ENCODE measurements around the gene WBP1L.
"Not testable (repeated sequence)": the region's sequence is repeated elsewhere in the genome, so short reads cannot be mapped to it uniquely, and the experiment has no call there.

Gene WBP1L

DNA sequence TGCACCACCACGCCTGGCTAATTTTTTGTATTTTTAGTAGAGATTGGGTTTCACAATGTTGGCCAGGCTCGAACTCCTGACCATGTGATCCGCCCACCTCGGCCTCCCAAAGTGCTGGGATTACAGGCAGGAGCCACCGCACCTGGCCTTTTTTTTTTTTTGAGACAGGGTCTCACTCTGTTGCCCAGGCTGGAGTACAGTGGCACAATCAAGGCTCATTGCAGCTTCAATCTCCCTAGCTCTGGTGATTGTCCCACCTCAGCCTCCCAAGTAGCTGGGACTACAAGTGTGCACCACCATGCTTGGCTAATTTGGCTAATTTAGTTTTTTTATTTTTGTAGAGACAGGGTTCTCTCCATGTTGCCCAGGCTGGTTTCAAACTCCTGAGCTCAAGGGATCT, 1.4 kb upstream of the WBP1L start:
- not testable (repeated sequence) for H3K27me3 ChIP-seq (ENCODE audit: control insufficient read depth, insufficient read depth, low read length); H3K27ac ChIP-seq (ENCODE audit: low read depth, low read length); H3K9ac ChIP-seq (ENCODE audit: low read depth, low read length); H3K9me3 ChIP-seq (ENCODE audit: control insufficient read depth, insufficient read depth, low read length); H3K36me3 ChIP-seq (ENCODE audit: control insufficient read depth, insufficient read depth, low read length); H3K4me3 ChIP-seq (ENCODE audit: low read depth, low read length)
- peaks cover 11% of the 10 kb centered on the region for H3K4me1 ChIP-seq (ENCODE audit: control insufficient read depth, insufficient read depth, low read length)

DNA sequence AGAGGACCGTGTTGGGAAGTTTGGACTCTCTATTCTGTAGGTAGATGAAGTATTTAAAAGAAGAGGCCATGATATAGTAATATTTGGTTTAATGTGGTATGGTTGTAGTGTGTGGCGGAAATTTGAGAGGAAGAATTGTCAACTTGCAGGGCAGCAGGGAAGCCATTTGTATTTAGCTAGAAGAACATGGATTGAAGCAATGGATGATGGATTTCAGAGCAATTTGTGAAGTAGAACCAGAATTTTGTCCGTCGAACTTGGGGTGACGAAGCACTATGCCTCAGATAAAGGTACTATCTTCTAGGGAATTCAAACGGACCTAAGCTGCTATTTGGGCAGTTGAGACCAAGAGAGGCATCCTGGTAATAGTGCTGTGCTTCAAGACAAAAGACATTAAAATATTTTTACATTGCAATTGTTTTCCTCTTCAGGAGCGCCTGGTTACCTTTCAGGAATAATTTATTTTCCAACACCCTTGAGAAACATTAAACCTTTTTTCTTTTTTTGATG, 615 bp upstream of the WBP1L start:
- Histone ChIP-seq H3K27me3 (ENCODE audit: control insufficient read depth, insufficient read depth, low read length) (no peaks in the 10 kb centered on the region), H3K27ac (ENCODE audit: low read depth, low read length) (peak overlapping the region; percentile 73), H3K4me3 (ENCODE audit: low read depth, low read length) (peak overlapping the region; percentile 54), H3K9me3 (ENCODE audit: control insufficient read depth, insufficient read depth, low read length) (no peaks in the 10 kb centered on the region), H3K9ac (ENCODE audit: low read depth, low read length) (no peak overlapping the region), H3K36me3 (ENCODE audit: control insufficient read depth, insufficient read depth, low read length) (peaks cover 4% of the 10 kb centered on the region; the same call in 1 of the 2 replicates), H3K4me1 (ENCODE audit: control insufficient read depth, insufficient read depth, low read length) (peaks cover 11% of the 10 kb centered on the region)

DNA sequence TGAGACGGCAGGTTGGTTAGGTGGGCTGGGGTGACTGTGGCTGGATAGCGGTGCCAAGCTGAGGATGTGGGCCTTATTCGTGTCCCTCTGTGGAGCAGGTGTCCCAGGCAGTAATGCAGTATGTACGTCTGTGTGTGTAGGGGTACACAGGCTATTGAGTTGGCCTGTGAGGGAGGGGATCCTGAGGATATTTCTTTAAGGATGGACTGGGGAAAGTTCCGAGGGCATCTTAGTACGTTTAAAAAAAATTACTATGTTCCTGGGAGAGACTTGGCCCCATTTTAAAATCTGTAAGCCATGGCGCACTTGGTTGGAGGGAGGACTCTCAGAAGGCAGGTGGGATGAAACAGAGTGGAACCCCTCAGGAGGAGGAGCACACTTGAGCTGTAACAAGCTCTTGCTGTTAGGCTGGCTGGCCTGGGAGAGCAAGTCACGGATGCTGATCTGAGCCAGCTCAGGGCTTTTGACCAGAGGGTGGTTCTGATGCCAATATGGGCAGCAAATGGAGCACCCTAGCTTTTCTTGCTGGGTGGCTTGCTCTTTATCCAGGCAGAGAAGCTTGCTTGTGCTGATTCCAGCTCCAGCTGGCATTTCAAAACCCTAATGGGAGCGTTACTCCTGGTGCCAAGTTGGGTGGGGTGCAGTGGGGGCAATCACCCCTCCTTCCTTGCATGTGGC, 765 bp downstream of the WBP1L start:
- Histone ChIP-seq H3K27ac (ENCODE audit: low read depth, low read length) (no peak overlapping the region), H3K4me3 (ENCODE audit: low read depth, low read length) (peak overlapping the region; percentile 81), H3K9me3 (ENCODE audit: control insufficient read depth, insufficient read depth, low read length) (no peaks in the 10 kb centered on the region), H3K27me3 (ENCODE audit: control insufficient read depth, insufficient read depth, low read length) (no peaks in the 10 kb centered on the region), H3K4me1 (ENCODE audit: control insufficient read depth, insufficient read depth, low read length) (peaks cover 11% of the 10 kb centered on the region), H3K36me3 (ENCODE audit: control insufficient read depth, insufficient read depth, low read length) (no peaks in the 10 kb centered on the region), H3K9ac (ENCODE audit: low read depth, low read length) (peak overlapping the region; percentile 51)

DNA sequence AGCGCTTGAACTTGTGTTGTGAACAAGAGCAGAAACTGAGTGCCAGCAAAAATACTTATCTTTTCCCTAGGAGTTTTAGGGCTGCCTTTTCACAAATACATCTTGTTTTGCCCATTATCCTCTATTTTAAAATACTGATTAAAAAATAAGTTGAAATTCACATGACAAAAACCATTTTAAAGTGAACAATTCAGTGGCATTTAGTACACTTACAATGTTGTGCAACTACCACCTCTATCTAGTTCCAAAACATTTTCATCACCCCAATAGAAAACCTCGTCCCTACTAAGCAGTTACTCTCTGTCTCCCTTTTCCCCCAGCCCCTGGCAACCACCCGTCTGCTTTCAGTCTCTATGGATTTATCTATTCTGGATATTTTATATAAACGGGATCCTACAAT, 1.4 kb downstream of the WBP1L start:
- Histone ChIP-seq H3K4me3 (ENCODE audit: low read depth, low read length) (no peak overlapping the region), H3K27ac (ENCODE audit: low read depth, low read length) (no peak overlapping the region)

DNA sequence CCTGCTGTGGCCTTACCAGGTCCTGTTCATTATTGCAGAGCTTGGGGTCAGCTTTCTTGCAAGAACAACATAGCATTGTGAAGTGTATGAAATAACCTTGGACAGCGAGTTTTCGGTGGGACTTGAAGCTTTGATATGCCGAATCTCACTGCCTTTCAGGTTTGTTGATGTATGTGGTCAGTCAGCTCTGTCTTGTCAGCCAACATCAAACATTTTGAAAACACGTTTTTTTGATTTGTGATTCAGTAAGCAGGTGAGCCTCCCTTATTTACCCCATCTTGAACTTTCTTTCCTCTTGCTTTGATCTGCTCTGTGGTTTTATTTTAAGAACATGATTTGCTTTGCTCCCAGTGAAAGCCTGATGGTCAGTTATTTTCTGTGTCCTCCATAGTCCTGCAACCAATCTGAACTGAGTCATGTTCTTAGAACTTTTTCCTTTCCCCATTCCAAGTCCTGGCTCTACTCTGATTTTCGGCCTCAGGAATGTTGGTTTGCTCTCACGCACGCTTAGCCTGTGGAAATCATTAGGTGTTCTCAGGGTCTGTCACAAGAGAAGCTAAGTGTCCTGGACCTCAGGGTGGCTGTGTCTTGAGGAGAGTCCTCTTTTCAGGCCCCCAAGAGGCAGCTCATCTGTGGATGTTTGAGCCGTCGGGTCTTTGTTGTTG, 8.7 kb downstream of the WBP1L start:
- Histone ChIP-seq H3K4me3 (ENCODE audit: low read depth, low read length) (no peak overlapping the region), H3K4me1 (ENCODE audit: control insufficient read depth, insufficient read depth, low read length) (peaks cover 3% of the 10 kb centered on the region; the same call in 1 of the 2 replicates), H3K9me3 (ENCODE audit: control insufficient read depth, insufficient read depth, low read length) (no peaks in the 10 kb centered on the region), H3K27me3 (ENCODE audit: control insufficient read depth, insufficient read depth, low read length) (no peaks in the 10 kb centered on the region), H3K36me3 (ENCODE audit: control insufficient read depth, insufficient read depth, low read length) (no peaks in the 10 kb centered on the region), H3K27ac (ENCODE audit: low read depth, low read length) (no peak overlapping the region), H3K9ac (ENCODE audit: low read depth, low read length) (no peak overlapping the region)

More for the DNA sequence above, 1.4 kb downstream of the WBP1L start:
- H3K36me3 ChIP-seq (ENCODE audit: control insufficient read depth, insufficient read depth, low read length), result no peaks in the 10 kb centered on the region
- H3K4me1 ChIP-seq (ENCODE audit: control insufficient read depth, insufficient read depth, low read length), result peaks cover 11% of the 10 kb centered on the region
- no peaks in the 10 kb centered on the region for H3K27me3 ChIP-seq (ENCODE audit: control insufficient read depth, insufficient read depth, low read length)
- H3K9ac ChIP-seq (ENCODE audit: low read depth, low read length), result no peak overlapping the region
- H3K9me3 ChIP-seq (ENCODE audit: control insufficient read depth, insufficient read depth, low read length), result no peaks in the 10 kb centered on the region

DNA sequence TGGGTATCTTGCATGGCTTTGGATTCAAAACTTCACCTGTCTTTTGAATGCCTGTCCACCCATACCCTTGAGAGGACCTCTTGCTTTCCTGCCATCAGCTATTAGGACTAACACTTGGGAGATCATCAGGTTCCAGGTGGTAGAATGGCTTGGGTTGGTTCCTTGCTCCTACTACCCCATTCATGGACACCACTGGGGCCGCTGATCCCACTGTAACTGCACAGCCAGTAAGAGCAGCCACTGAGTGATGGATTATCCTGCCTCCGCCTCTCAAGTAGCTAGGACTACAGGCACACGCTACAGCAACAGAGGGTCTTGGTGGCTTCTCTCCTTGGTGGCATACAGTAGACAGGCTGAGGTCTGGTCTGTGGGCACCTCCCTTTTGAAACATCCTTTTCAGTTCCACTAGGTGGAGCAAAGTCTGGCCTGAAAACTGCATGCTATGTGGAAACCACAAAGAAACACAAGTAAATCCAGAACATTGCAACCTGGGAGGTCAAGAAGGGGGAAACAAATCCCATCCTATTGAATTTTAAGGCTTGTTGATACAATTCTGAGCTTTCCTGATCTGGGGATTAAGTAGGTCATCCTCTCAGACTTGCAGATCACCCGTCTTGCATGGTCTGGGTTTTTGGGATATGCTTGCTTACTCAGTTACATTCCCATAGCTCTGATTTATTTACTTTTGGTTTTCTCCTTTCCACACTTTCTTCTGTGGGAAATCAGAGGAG, 9.4 kb downstream of the WBP1L start:
- Histone ChIP-seq H3K4me3 (ENCODE audit: low read depth, low read length) (no peak overlapping the region), H3K4me1 (ENCODE audit: control insufficient read depth, insufficient read depth, low read length) (peaks cover 3% of the 10 kb centered on the region; the same call in 1 of the 2 replicates), H3K36me3 (ENCODE audit: control insufficient read depth, insufficient read depth, low read length) (no peaks in the 10 kb centered on the region), H3K9ac (ENCODE audit: low read depth, low read length) (no peak overlapping the region), H3K27ac (ENCODE audit: low read depth, low read length) (peak overlapping the region; percentile 0), H3K27me3 (ENCODE audit: control insufficient read depth, insufficient read depth, low read length) (no peaks in the 10 kb centered on the region), H3K9me3 (ENCODE audit: control insufficient read depth, insufficient read depth, low read length) (no peaks in the 10 kb centered on the region)

DNA sequence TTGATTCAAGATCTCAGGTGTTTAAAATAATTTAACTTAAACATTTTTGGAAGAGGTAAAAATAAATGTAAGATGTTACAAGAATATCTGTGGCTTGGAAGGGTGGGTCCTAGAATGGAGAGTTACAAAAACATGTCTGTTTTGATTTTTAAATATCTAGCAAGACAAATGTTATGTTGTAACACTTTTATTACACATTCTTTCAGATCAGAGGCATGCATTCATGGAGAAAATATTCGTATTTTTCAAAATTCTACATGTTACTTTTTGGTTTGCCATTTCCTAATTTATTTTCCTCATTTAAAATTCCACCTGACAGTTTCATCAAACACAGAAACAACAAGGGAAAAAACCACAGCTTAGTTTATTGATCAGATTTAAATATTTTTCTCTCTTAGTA, 10.0 kb downstream of the WBP1L start:
- no peak overlapping the region for H3K9ac ChIP-seq (ENCODE audit: low read depth, low read length)
- no peak overlapping the region for H3K4me3 ChIP-seq (ENCODE audit: low read depth, low read length)
- no peaks in the 10 kb centered on the region for H3K9me3 ChIP-seq (ENCODE audit: control insufficient read depth, insufficient read depth, low read length)
- no peaks in the 10 kb centered on the region for H3K27me3 ChIP-seq (ENCODE audit: control insufficient read depth, insufficient read depth, low read length)
- peaks cover 3% of the 10 kb centered on the region; the same call in 1 of the 2 replicates for H3K4me1 ChIP-seq (ENCODE audit: control insufficient read depth, insufficient read depth, low read length)
- peak overlapping the region; percentile 0 for H3K27ac ChIP-seq (ENCODE audit: low read depth, low read length)
- no peaks in the 10 kb centered on the region for H3K36me3 ChIP-seq (ENCODE audit: control insufficient read depth, insufficient read depth, low read length)

DNA sequence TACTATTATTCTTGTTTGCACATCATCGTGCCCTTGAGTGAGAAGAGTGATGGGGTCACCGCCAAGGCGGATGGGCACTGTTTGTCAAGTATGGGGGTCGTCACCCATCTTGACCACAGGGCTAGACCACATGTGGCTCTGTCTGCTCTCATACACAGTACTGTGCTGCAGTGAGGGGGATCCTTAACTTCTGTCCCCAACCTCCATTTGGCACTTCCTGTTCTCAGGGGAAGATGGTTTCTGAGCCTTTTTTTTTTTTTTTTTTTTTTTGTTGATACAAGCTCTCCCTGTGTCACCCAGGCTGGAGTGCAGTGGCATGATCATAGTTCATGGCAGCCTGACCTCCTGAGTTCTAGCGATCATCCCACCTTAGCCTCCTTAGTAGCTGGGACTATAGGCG, 13.6 kb downstream of the WBP1L start:
- no peak overlapping the region for H3K27ac ChIP-seq (ENCODE audit: low read depth, low read length)
- H3K9me3 ChIP-seq (ENCODE audit: control insufficient read depth, insufficient read depth, low read length), result no peaks in the 10 kb centered on the region
- no peaks in the 10 kb centered on the region for H3K27me3 ChIP-seq (ENCODE audit: control insufficient read depth, insufficient read depth, low read length)
- H3K4me1 ChIP-seq (ENCODE audit: control insufficient read depth, insufficient read depth, low read length), result peaks cover 3% of the 10 kb centered on the region; the same call in 1 of the 2 replicates
- no peak overlapping the region for H3K4me3 ChIP-seq (ENCODE audit: low read depth, low read length)
- no peak overlapping the region for H3K9ac ChIP-seq (ENCODE audit: low read depth, low read length)
- no peaks in the 10 kb centered on the region for H3K36me3 ChIP-seq (ENCODE audit: control insufficient read depth, insufficient read depth, low read length)

DNA sequence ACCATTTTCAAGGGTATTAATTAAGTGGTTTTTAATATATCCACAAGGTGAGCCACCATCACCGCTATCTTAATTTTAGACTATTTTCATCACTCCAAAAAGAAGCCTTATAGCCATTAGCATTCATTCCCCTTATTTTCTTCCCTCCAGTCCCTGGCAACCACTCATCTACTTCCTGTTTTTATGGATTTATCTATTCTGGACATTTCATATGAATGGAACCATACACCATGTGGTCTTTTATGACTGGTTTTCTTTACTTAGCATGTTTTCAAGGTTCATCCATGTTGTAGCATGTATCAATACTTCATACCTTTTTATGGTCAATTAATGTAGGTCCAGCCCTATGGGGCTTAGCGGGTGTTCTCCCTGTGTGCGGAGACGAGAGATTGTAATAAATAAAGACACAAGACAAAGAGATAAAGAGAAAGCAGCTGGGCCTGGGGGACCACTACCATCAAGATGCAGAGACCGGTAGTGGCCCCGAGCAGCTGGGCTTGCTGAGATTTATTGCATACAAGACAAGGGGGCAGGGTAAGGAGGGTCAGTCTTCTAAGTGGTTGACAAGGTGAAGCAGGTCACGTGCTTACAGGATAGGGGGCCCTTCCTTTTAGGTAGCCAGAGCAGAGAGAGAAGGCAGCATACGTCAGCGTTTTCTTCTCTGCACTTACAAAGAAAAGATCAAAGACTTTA, 14.6 kb downstream of the WBP1L start:
- Histone ChIP-seq H3K36me3 (ENCODE audit: control insufficient read depth, insufficient read depth, low read length) (no peaks in the 10 kb centered on the region), H3K4me1 (ENCODE audit: control insufficient read depth, insufficient read depth, low read length) (peaks cover under 1% of the 10 kb centered on the region; the same call in 1 of the 2 replicates), H3K27me3 (ENCODE audit: control insufficient read depth, insufficient read depth, low read length) (no peaks in the 10 kb centered on the region), H3K9ac (ENCODE audit: low read depth, low read length) (no peak overlapping the region), H3K27ac (ENCODE audit: low read depth, low read length) (no peak overlapping the region), H3K4me3 (ENCODE audit: low read depth, low read length) (no peak overlapping the region), H3K9me3 (ENCODE audit: control insufficient read depth, insufficient read depth, low read length) (no peaks in the 10 kb centered on the region)

DNA sequence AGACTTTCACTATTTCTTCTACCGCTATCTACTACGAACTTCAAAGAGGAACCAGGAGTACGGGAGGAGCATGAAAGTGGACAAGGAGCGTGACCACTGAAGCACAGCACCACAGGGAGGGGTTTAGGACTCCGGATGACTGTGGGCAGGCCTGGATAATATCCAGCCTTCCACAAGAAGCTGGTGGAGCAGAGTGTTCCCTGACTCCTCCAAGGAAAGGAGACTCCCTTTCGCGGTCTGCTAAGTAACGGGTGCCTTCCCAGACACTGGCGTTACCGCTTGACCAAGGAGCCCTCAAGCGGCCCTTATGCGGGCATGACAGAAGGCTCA, 15.2 kb downstream of the WBP1L start:
- not testable (repeated sequence) for H3K9ac ChIP-seq (ENCODE audit: low read depth, low read length); H3K4me3 ChIP-seq (ENCODE audit: low read depth, low read length); H3K9me3 ChIP-seq (ENCODE audit: control insufficient read depth, insufficient read depth, low read length); H3K27ac ChIP-seq (ENCODE audit: low read depth, low read length); H3K4me1 ChIP-seq (ENCODE audit: control insufficient read depth, insufficient read depth, low read length); H3K36me3 ChIP-seq (ENCODE audit: control insufficient read depth, insufficient read depth, low read length); H3K27me3 ChIP-seq (ENCODE audit: control insufficient read depth, insufficient read depth, low read length)

Measured in HUES48 (cell line).